ENCODE measurements around the gene RBM15B.

The RBM15B gene

DNA sequence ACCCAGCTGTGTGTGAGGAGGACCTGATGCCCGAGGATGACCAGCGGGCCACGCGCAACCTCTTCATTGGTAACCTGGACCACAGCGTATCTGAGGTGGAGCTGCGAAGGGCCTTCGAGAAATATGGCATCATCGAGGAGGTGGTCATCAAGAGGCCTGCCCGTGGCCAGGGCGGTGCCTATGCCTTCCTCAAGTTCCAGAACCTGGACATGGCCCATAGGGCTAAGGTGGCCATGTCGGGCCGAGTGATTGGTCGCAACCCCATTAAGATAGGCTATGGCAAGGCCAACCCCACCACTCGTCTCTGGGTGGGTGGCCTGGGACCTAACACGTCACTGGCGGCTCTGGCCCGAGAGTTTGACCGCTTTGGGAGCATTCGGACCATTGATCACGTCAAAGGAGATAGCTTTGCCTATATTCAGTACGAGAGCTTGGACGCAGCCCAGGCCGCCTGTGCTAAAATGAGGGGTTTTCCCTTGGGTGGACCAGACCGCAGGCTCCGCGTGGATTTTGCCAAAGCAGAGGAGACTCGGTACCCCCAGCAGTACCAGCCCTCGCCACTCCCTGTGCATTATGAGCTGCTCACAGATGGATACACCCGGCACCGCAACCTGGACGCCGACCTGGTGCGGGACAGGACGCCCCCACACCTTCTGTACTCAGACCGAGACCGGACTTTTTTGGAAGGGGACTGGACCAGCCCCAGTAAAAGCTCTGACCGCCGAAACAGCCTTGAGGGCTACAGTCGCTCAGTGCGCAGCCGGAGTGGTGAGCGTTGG is 1.5 kb downstream of the RBM15B start:
- no peak for DNase-seq (ENCODE audit: low read depth in 3 of 3)

DNA sequence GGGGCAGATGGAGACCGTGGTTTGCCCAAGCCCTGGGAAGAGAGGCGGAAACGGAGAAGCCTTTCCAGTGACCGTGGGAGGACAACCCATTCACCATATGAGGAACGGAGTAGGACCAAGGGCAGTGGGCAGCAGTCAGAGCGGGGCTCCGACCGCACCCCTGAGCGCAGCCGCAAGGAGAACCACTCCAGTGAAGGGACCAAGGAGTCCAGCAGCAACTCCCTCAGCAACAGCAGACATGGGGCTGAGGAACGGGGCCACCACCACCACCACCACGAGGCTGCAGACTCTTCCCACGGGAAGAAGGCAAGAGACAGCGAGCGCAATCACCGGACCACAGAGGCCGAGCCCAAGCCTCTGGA is 2.0 kb downstream of the RBM15B start:
- DNase-seq (ENCODE audit: low read depth in 3 of 3), result no peak

DNA sequence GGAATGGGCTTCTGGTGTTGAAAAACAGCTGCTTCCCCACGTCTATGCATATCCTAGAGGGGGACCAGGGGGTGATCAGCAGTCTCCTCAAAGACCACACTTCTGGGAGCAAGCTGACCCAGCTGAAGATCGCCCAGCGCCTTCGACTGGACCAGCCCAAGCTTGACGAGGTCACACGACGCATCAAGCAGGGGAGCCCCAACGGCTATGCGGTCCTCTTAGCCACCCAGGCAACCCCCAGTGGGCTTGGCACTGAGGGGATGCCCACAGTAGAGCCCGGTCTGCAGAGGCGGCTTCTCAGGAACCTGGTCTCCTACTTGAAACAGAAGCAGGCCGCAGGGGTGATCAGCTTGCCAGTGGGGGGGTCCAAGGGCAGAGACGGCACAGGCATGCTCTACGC is 2.5 kb downstream of the RBM15B start:
- no peak for DNase-seq (ENCODE audit: low read depth in 3 of 3)

DNA sequence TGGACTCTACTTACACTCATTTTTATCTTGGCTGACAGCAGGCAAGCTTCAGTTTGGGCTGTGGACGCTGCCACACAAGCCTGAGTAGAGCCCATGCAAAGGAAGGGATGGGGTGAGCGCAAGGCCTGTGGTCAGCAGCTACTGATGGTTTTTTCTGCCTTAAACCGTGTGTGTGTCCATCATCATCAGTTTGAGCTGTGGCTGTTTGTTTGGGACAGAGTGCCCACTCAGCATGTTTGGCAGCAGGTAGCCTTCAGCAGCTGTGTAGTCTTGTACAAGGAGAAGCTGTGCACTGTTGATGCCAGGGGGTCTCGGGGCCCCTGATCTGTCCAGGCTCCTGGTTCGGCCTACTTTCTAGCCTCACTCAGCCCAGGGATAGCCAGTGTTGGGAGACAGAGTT is 3.5 kb downstream of the RBM15B start:
- no peak for DNase-seq (ENCODE audit: low read depth in 3 of 3)

DNA sequence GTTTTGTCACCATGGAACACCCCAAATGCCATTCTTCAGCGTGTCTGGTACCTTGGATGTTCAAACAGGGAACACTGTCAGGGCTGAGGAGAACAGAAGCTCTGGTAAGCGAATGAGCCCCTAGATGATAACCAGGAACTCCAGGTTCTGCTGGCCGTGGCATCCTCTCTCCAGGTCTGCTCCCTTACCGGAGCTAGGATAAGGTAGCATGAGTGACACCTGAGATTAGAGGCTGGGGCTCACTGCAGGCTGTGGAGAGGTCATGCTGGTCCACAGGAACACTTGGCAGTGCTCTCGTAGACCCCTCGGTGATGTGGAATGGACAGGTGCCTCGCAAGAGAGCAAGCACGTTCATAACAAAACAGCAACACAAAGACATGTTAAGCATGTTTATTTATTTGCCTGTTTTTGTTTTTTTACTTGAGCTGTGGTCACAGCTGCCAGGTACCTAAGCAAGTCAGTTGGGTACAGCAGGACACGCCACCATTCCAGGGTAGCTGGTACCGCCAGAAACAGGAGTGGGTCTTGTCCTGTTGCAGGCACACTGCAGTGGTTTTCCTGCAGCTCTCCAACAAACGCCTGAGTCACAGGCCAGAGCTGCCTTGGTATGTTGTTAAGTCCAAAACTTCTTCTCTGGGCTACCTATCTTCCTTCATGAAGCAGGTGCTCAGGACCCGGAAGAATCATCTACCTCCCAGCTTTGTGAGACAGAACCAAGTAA is 4.6 kb downstream of the RBM15B start:
- no peak for DNase-seq (ENCODE audit: low read depth in 3 of 3)

DNA sequence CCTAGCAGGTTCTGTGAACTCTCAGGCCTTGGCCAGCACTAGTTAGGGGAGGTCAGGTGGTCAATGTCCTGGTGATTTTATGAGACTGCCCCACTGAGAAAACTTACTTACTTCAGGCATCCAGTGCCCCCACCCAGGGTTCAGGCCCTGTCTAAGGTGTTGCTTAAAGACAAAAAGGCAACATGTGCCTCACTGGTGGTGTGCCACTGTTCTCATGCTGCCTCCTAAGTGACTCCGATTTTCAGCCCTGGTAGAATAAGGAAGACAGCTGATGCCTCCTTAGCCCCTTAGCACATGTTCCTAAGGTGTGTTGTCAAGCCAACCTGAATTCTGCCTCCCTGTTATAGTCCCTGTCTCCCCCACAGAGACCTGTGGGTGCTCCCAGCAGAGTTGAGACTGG is 5.3 kb downstream of the RBM15B start:
- no peak for DNase-seq (ENCODE audit: low read depth in 3 of 3)

DNA sequence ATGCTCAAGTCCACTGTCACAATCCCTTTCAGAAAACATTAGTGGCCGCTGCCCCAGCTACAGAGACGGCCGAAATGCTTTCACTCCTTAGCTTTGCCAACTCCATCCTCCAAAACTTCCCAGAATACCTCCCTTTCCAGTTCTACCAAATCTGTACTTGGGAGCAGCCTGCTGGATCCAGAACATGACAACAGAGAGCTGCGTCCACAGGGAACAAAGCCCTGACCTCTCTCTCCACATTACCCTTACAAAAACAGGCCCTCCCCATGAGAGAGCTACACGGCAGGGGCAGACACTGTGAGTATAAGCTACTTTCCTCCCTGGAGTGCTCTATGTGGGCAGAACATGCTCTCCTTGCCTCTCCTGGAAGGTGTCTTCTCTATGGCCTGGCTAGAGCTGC is 6.3 kb downstream of the RBM15B start:
- DNase-seq (ENCODE audit: low read depth in 3 of 3), result no peak

- no peak for DNase-seq (ENCODE audit: low read depth in 3 of 3)
Measured at GRCh38 chr3:51398595-51399310, 7.7 kb downstream of the RBM15B start.

GRCh38 chr3:51400166-51400565 is 9.1 kb downstream of the RBM15B start:
- no peak for DNase-seq (ENCODE audit: low read depth in 3 of 3)

DNA sequence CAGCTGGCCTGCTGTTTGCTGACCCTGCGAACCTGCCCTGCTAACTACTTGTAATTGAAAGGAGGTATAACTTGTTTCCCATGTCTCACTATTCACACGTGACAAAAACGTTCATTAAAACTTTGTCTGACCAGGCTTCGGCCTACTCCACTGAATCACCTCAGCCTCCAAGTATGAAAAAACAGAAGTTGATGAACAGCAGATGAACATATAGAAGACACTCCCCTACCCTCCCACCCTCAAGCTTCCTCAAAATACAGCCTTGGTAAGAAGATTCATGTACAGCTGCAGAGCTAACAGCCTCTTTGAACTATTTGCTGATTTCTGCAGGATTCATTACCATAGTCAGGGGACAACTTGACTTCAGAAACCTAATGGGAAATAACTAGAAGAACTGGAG is 10.7 kb downstream of the RBM15B start:
- DNase-seq (ENCODE audit: low read depth in 3 of 3), result no peak

GRCh38 chr3:51403675-51404074 is 12.6 kb downstream of the RBM15B start:
- no peak for DNase-seq (ENCODE audit: low read depth in 3 of 3)

DNA sequence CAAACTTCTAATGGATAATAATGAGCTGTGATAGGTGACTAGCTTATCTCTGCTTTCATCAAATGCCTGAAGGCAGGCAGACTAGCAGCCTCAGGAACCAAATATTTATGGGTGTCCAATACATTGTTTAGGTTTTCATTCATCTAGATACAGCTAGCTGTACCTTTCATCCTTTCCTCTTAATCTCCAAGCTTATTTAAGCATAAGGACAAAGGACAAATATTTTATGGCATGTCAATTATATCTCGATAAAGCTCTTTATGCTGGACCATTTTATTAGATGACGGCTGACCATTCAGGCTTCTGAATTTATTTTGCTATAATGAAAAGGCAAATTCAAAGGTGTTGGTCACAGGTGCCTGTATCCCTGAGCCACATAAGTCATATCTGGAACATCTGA is 16.9 kb downstream of the RBM15B start:
- no peak for DNase-seq (ENCODE audit: low read depth in 3 of 3)

GRCh38 chr3:51408813-51409212 is 17.7 kb downstream of the RBM15B start:
- DNase-seq (ENCODE audit: low read depth in 3 of 3), result no peak

DNA sequence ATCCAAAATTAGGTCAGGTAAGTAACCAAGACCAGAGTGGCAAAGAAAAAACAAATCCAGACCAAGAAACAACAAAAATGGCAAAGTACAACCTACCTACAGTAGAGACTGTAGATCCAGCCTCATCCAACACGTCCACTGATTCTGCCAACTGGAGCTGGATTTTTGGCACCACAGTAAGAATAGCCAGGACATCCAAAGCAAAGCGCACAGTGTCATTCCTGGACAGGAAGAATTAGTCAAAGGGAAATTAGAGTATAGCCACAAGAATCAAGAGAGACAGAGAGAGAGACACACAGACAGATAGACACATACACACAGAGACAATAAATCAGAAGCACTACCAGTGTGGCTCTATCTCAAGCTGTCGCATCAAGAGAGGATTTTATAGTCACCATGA is 31.1 kb downstream of the RBM15B start:
- DNase-seq (ENCODE audit: low read depth in 3 of 3), result no peak

DNA sequence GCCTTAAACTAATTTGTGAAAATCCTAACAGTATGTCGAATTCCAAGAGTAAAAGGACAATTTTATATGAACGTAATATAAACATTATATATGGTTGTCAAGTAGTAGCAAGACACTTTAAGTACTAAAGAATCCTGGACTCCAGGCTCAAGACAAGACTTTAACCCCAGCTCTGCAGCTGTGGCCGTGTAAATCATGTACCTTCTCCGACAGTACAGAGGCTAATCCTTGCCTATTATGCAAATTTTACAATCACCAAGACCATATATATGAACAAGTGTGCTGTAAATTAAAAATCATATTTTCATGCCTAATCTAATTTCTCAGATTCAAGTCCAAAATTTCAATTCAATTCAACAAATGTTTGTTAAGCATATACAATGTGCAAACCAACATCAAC is 35.8 kb downstream of the RBM15B start:
- DNase-seq (ENCODE audit: low read depth in 3 of 3), result no peak

GRCh38 chr3:51429138-51429537 is 38.1 kb downstream of the RBM15B start:
- no peak for DNase-seq (ENCODE audit: low read depth in 3 of 3)

- DNase-seq (ENCODE audit: low read depth in 3 of 3), result no peak
Measured at GRCh38 chr3:51434110-51434509, 43.0 kb downstream of the RBM15B start.

DNA sequence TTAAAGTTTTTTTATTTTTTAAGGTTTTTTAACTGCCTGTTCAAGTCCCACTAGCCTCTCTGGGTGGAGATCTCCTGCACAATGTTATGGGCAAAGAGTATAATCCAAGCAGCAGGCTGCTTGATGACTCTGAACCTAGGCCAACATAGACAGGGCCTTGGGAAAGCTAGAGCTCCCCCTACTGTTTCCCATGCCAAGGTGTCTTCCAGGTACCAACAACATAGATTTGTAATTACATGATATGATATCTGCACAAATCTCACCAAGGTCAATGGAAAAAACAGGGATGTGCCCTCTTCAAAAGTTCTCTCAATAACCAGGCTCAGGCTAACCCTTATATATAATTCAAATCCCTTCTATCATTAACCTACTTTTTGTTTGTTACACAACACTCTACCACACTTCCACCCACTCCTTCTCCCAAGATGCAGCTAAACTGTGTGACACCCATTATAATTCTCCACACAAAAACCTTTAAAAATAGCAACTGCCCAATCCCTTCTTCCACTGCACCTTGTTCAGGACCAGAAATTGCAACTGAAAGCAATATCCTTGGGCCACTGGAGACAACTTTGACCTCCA is 43.8 kb downstream of the RBM15B start:
- DNase-seq (ENCODE audit: low read depth in 3 of 3), result peak in 1 of 3 experiments; percentile 7

DNA sequence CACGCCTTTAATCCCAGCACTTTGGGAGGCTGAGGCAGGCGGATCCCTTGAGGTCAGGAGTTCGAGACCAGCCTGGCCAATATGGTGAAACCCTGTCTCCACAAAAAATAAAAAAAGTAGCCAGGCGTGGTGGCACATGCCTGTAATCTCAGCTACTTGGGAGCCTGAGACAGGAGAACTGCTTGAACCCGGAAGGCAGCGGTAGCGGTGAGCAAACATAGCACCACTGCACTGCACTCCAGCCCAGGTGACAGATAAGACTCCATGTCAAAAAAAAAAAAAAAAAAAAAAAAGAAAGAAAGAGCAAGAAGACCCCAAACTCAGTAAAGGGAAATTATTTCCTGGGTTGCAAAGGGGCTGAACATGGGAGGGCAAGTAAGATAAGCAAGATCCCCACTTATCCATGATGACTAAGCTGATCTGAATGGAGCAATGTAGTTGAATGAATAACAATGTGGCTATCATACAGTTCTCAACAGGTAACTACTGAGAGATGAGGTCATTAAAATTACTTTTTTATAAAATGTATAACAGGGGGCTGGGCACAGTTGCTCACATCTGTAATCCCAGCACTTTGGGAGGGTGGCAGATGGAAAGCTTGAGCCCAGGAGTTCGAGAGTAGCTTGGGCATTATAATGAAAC is 46.0 kb downstream of the RBM15B start:
- no peak for DNase-seq (ENCODE audit: low read depth in 3 of 3)

GRCh38 chr3:51441282-51442030 is 50.4 kb downstream of the RBM15B start:
- DNase-seq (ENCODE audit: low read depth in 3 of 3), result no peak

DNA sequence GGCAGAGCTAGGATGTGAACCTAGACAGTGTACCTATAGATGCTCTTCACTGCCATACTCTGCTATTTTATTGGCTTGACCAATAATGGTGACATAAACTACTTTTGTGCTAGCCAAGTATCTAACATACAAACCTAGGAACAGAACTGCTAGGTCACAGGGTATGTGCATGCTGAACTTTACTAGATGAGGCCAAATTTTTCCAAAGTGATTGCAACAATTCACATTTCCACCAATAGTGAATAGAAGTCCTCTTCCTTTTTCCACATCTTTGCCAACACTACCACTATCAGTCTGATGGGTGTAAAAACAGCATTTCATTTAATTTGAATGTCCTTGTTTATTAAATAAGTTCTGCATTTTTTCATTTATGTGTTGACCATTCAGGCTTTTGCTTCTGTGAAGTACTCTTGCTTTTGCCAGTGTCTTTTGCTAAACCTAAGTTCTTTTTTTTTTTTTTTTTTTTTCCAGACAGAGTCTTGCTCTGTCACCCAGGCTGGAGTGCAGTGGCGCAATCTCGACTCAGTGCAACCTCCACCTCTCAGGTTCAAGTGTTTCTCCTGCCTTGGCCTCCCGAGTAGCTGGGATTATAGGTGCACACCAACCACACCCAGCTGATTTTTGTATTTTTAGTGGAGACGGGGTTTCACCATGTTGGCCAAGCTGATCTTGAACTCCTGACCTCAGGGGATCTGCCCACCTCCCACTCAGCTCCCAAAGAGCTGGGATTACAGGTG is 54.6 kb downstream of the RBM15B start:
- DNase-seq (ENCODE audit: low read depth in 3 of 3), result no peak

All from stimulated activated CD4-positive, alpha-beta T cell treated with anti-CD3 and anti-CD28 coated beads, TNF-alpha, amount 100 ng/mL, for 4 hours (primary cell).